ENCODE data around the gene ADGRL1.
"Not testable (repeated sequence)": the region's sequence is repeated elsewhere in the genome, so short reads cannot be mapped to it uniquely, and the experiment has no call there.

ADGRL1 gene

GRCh38 chr19:14162871-14163297 is 43.1 kb downstream of the ADGRL1 start:
- DNase-seq (ENCODE audit: low read depth in 1 of 2, low spot score in 1 of 2), result no peak

DNA sequence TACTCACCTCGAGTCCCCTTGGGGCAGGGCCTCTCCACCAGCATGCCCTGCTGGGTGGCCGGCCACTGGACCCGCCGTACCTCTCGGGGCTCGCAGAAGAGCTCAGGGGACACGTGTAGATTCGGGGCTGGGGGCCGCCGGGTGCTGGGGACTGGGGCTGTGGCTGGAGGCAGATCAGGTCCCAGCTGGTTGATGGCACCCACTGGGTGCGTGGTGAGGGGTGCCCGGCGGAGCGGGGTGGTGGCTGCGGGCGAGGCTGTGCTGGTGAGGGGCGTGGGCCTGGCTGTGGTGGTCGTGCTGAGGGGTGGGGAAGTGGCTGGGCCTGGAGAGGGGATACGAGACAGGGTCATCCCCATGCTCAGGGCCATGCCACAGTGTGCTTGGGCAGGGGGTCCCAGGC is 44.7 kb downstream of the ADGRL1 start:
- no peak for DNase-seq (ENCODE audit: low read depth in 1 of 2, low spot score in 1 of 2)

- DNase-seq (ENCODE audit: low read depth in 1 of 2, low spot score in 1 of 2), result no peak
Measured at GRCh38 chr19:14160017-14160703, 45.8 kb downstream of the ADGRL1 start.

DNA sequence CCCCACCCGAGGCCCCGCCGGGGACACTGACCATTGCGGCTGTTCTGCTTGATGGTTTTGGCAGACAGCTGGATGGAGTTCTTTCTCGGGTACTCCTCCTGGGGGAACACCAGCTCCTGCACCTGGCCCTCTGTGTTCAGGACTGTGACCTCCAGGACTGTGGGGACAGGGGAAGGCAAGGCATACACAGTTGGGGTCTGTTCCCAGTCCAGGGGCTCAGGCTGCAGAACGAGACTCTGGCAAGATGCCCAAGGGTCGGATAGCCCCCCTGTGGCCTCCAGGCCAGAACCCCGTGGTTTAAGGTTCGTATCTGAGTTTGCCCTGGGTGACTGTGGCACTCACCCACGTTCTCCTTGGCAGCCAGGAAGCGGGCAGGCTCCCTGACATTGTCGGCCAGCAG is 46.9 kb downstream of the ADGRL1 start:
- DNase-seq (ENCODE audit: low read depth in 1 of 2, low spot score in 1 of 2), result no peak

- no peak for DNase-seq (ENCODE audit: low read depth in 1 of 2, low spot score in 1 of 2)
Measured at GRCh38 chr19:14158276-14159023, 47.5 kb downstream of the ADGRL1 start.

GRCh38 chr19:14156971-14157717 is 48.8 kb downstream of the ADGRL1 start:
- DNase-seq (ENCODE audit: low read depth in 1 of 2, low spot score in 1 of 2), result no peak

GRCh38 chr19:14156122-14156521 is 49.8 kb downstream of the ADGRL1 start:
- DNase-seq (ENCODE audit: low read depth in 1 of 2, low spot score in 1 of 2), result no peak

DNA sequence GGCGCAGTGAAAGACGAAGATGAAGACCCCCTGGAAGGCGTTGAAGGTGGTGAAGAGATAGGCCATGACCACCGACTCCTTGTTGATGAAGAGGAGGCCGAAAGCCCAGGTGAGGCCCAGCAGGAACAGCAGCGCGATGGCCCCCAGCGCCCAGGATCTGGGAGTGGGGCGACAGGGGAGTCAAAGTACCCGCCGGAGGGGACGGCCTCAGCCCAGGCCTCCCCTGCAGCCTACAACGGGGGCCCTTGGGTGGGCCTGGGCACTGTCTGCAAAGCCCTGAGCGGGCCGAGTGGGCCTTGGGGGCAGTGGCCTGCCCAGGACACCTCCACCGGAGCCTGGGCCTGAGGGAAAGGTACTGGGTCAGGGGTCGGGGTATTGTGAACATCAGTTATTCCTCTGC is 50.6 kb downstream of the ADGRL1 start:
- DNase-seq (ENCODE audit: low read depth in 1 of 2, low spot score in 1 of 2), result no peak

DNA sequence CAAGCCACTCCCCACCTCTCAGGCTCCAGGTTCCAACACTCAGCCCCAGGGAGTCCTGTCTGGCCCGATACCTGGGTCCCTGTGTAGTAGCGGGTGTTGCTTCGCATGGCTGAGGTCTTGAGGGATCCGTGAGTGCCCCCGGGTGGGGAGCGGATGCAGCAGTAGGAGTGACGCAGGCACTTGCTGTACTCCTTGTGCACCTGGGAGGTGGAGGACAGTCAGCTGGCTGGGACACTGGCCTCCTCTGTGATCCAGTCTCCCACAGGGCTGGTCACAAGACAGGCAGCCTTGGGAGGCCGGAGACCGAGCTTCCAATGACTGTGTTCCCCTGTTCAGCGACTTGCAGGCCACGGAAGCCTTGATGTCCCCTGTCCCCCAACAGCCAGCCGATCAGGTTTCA is 53.3 kb downstream of the ADGRL1 start:
- no peak for DNase-seq (ENCODE audit: low read depth in 1 of 2, low spot score in 1 of 2)

GRCh38 chr19:14150770-14151661 is 55.0 kb downstream of the ADGRL1 start:
- DNase-seq (ENCODE audit: low read depth in 1 of 2, low spot score in 1 of 2), result no peak

DNA sequence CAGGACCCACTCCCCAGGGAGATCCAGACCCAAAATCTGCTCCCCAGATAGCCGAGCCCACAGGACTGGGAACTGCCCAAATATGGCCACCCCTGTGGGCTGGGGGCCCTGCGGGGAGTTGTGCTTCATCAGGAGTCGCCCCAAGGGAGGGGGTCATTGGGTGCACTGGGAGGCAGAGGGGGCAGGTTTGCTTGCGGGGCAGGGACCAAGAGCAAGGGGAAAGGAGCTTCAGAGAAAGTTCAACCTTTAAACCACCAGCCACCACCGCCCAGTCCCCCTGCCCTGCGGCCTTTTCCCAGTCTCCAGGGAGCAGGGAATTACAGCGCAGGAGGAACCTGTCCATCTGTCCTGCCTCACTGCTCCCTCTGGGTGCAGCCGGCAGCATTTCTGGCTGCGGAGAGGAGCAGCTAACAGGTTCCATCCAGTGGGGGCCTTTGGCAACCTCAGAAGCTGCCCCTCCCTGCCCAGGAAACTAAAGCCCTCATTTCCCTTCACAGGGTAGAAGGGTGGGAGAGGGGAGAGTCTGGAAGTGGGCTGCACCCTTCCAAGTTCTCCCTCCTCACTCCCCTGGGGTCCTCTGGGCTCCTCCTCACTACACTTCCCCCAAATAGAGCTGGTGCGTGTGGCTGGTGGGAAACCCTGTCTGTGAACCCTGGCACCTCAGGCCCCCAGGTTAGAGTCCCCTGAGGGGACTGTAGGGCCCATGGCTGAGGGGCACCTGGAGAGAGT is 55.8 kb downstream of the ADGRL1 start:
- DNase-seq (ENCODE audit: low read depth in 1 of 2, low spot score in 1 of 2), result no peak

DNA sequence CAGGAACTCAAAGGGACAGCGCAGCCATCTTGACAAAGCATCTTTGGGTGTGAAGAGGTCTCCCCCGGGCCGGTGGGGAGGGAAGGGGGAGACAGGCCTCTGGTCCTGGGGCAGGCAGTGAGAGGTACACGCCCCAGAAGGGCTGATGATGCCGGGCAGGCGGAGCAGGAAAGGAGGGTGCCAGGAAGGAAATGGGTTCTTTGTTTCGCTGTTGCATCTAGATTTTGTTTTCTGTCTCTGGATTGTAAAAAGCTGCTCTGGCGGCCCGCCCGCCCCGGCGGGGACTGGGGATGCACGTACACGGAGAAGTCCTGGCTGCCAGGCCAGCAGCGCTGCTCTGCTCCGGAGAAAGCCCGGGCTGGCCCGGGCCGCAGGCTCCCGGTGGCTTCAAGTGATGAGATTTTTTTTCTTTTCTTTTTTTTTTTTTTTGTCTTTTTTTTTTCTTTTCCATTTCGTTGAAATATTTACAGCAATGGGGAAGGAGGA is 56.4 kb downstream of the ADGRL1 start:
- peak; percentile 24 for DNase-seq (ENCODE audit: low read depth in 1 of 2, low spot score in 1 of 2)

DNA sequence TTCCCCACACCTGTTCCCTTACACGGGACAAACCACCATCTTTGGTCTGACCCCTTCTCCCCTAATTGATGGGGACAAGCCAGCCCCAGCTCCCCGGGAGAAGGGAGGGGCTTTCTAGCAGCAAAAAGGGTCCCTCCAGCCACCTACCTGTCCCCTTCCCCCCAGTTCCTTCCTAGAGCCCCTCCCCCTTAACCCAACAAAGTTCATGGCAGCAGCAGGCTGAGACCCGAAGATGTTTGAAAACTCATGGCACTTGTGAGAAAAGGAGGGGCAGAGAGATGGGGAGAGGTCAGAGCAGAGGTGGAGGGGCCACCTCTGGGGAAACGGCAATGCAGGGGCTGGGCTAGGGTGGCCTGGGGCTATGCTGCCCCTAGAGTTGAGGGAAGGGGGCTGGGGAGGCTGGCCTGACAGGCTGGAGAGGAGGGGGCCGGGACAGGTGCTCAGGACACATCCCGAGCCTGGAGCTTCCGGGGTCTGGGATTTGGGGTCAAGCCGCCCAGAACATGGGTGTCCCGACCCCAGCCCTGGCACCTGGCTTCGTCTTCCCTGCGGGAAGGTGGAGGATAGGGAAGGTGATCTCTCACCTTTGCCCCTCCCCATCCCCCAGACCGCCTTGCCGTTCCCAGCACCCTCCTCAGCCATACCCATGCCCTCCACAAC is 57.1 kb downstream of the ADGRL1 start:
- DNase-seq (ENCODE audit: low read depth in 1 of 2, low spot score in 1 of 2), result no peak

DNA sequence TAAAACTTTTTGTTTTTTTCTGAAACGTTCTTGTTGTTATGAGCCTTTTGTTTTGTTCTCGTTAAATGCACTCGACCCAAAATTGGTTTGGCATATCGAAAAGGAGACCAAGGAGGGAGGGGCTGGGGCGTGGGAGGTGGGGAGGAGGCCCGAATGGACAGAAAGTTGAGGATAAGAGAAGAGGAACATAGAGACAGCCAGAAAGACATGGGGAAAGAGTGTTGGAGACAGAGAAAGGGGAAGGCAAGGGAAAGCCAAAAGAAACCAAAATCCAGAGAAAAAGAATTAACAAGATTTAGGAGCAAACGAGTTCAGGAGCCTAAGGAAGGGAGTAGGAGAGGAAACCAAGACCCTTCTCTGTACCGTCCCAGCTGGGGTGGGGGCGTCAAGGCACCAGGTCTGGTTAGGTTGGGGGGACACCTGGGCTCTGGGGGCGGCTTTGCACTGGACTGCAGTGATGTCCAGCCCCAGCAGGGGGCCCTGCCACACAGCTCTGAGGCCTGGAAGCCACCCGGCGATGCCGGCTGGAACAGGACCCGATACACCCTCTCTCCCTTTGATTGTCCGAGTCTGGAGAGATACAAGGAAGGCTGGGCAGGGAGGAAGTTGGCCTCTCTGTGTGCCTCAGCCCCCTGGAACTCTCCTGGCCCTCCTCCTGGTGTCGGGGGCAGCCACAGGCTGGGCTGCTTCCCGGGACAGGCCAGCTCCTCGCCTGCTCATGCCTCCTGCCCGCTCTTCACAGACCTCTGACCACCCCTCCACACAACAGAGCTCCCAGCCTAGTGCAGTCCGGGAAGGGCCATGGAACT is 58.0 kb downstream of the ADGRL1 start:
- DNase-seq (ENCODE audit: low read depth in 1 of 2, low spot score in 1 of 2), result peak in 1 of 2 donors; percentile 21

DNA sequence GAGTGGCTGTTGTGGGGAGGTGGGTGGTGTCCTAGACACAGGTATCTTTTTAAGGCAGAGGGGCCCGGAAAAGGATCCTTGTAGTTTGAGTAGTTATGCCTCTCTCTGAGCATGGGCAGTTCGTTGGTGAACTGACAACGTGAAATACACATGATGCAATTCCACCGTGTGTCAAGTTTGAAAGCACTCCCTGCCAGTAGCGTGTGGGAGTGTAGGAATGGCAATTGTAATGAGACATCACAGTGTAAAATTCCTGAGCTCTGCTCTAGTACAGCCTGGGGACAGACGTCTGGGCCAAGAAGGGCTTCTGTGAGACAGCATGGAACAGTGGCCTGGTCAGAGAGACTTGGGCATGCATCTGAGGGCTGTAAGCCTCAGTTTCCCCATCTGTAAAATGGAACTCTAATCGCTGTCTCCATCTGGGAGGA is 59.2 kb downstream of the ADGRL1 start:
- no peak for DNase-seq (ENCODE audit: low read depth in 1 of 2, low spot score in 1 of 2)

- not testable (repeated sequence) for DNase-seq (ENCODE audit: low read depth in 1 of 2, low spot score in 1 of 2)
Measured at GRCh38 chr19:14146169-14146568, 59.8 kb downstream of the ADGRL1 start.

- no peak for DNase-seq (ENCODE audit: low read depth in 1 of 2, low spot score in 1 of 2)
Measured at GRCh38 chr19:14145381-14145780, 60.6 kb downstream of the ADGRL1 start.

- DNase-seq (ENCODE audit: low read depth in 1 of 2, low spot score in 1 of 2), result no peak
Measured at GRCh38 chr19:14142262-14143190, 63.4 kb downstream of the ADGRL1 start.
